Measurements from ENCODE around the gene PRPF40A.
A peak's percentile ranks its signal among the peaks of the same experiment; 100 is the strongest.
"Not testable (repeated sequence)": the region's sequence is repeated elsewhere in the genome, so short reads cannot be mapped to it uniquely, and the experiment has no call there.

The PRPF40A gene

DNA sequence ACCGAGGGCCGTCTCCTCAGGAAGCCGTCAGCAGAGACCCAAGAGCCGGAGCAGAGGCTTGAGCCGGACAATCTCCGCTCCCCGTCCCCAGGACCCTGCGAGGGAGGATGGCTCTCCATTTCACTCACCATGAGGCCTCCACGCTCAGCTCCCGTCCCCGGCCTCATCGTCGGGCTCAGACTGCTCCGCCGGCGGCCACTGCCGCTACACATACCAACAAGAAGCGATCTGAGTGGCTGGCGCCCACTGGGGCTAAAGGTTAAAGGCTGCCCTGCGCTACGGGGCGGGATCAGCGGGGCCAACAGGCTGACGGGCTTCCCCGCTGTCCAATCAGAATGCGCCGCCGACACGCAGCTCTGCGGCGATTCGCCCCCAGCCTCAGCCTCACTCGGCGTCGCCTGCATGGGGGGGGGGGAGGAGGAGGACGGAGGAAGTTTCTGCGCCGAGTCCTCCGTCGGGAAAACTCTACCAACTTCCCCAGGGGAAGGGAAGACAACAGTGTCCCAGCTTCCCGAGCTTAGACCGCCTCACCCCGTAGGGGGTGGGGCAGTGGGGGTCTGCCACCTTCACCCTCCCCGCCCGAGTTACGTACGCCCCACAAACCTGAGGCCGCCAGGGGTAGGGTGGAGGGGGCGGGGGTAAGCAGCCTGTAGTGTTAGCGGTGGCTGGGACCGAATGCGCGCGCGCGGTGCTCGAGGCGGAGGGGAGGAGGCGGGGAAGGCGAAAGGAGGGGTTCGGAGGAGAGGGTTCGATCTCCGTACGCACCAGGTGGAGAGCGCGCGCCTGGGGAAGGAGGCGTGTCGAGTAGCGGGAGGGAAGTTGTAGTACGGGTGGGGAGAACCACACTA is at the start of gene PRPF40A:
PRPF40A (minus strand) TSS at position 234 of the 848 bp plus-strand sequence; CDS start at position 212, 22 bp downstream.
- Histone ChIP-seq H3K36me3 (peaks cover 10% of the 10 kb centered on the region), H3K27me3 (no peaks in the 10 kb centered on the region), H3K4me3 (ENCODE audit: low read depth in 1 of 2, low read length in 1 of 2) (peak within 1 kb of the TSS; percentile 96 to 98), H3K27ac (peak within 1 kb of the TSS; percentile 98), H3K9me3 (no peaks in the 10 kb centered on the region), H3K4me1 (ENCODE audit: control insufficient read depth in 1 of 2, insufficient read depth in 1 of 2, low read depth in 1 of 2, low read length in 1 of 2) (peaks cover 57 to 61% of the 10 kb centered on the region in 2 experiments)
- TF ChIP-seq, protein P1, sequence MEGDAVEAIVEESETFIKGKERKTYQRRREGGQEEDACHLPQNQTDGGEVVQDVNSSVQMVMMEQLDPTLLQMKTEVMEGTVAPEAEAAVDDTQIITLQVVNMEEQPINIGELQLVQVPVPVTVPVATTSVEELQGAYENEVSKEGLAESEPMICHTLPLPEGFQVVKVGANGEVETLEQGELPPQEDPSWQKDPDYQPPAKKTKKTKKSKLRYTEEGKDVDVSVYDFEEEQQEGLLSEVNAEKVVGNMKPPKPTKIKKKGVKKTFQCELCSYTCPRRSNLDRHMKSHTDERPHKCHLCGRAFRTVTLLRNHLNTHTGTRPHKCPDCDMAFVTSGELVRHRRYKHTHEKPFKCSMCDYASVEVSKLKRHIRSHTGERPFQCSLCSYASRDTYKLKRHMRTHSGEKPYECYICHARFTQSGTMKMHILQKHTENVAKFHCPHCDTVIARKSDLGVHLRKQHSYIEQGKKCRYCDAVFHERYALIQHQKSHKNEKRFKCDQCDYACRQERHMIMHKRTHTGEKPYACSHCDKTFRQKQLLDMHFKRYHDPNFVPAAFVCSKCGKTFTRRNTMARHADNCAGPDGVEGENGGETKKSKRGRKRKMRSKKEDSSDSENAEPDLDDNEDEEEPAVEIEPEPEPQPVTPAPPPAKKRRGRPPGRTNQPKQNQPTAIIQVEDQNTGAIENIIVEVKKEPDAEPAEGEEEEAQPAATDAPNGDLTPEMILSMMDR (IDR thresholded peaks at IDR 0.05) = peak; percentile 65

DNA sequence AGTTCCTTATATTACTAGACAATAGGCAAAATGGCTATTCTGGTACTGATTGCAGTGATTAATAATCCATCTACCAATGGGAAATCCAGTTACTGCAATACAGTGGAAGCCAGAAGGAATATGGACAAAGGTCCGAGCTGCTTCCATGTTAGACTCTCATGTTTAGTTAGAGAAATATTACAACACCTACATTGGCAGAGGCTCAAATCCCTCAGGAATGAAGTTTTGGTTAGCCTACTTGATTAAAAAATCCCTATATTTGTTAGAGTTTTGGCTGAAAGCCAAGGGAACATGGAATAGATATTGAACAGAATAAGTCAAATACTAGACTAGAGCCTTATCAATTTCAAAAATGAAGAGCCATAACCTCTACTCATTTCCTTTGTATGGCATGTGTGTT is 49.7 kb upstream of the PRPF40A start:
- Histone ChIP-seq H3K4me1 (ENCODE audit: control insufficient read depth in 1 of 2, insufficient read depth in 1 of 2, low read depth in 1 of 2, low read length in 1 of 2) (no peaks in the 10 kb centered on the region), H3K27ac (no peak overlapping the region)
- TF ChIP-seq, protein P1 (IDR thresholded peaks at IDR 0.05) = no peak

DNA sequence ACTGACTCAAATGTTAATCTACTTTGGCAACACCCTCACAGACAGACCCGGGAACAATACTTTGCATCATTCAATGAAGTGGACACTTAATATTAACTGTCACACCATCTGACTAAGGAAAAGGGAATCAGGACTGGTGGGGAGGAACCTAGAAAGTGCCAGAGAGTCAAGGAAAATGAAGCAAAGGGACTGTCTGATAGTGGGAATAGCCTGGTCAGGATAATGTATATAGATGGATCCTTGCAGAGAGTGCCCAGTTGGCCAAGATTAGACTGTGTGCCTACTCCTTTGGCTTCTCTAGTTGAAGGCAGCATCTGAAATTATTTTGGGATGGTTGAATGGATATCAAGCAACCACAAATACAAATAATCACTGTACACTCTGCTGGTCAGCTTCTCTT is 46.4 kb upstream of the PRPF40A start:
- TF ChIP-seq, protein P1 (IDR thresholded peaks at IDR 0.05) = no peak
- H3K4me3 ChIP-seq (ENCODE audit: low read depth in 1 of 2, low read length in 1 of 2) = no peak overlapping the region
- no peaks in the 10 kb centered on the region for H3K9me3 ChIP-seq

More for the DNA sequence above, 49.7 kb upstream of the PRPF40A start:
- no peaks in the 10 kb centered on the region for H3K9me3 ChIP-seq
- H3K36me3 ChIP-seq = peaks cover 21% of the 10 kb centered on the region
- H3K4me3 ChIP-seq (ENCODE audit: low read depth in 1 of 2, low read length in 1 of 2) = no peak overlapping the region
- H3K27me3 ChIP-seq = no peaks in the 10 kb centered on the region

DNA sequence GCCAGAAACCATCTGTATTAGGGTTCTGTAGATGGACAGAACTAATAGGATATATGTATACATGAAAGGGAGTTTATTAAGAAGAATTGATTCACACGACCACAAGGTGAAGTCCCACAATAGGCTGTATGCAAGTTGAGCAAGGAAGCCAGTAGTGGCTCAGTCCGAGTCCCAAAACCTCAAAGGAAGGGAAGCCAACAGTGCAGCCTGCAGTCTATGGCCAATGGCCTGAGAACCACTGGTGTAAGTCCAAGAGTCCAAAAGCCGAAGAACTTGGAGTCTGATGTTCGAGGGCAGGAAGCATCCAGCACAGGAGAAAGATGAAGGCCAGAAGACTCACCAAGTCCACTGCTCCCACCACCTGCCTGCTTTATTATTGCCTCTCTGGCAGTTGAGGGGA is 45.9 kb upstream of the PRPF40A start:
- H3K27ac ChIP-seq; H3K4me3 ChIP-seq (ENCODE audit: low read depth in 1 of 2, low read length in 1 of 2); H3K27me3 ChIP-seq; H3K4me1 ChIP-seq (ENCODE audit: control insufficient read depth in 1 of 2, insufficient read depth in 1 of 2, low read depth in 1 of 2, low read length in 1 of 2); H3K9me3 ChIP-seq: not testable (repeated sequence)
- peaks cover 51% of the 10 kb centered on the region for H3K36me3 ChIP-seq

More for the DNA sequence above, 46.4 kb upstream of the PRPF40A start:
- no peaks in the 10 kb centered on the region for H3K4me1 ChIP-seq (ENCODE audit: control insufficient read depth in 1 of 2, insufficient read depth in 1 of 2, low read depth in 1 of 2, low read length in 1 of 2)
- H3K27ac ChIP-seq = no peak overlapping the region
- peaks cover 47% of the 10 kb centered on the region for H3K36me3 ChIP-seq
- H3K27me3 ChIP-seq = no peaks in the 10 kb centered on the region

DNA sequence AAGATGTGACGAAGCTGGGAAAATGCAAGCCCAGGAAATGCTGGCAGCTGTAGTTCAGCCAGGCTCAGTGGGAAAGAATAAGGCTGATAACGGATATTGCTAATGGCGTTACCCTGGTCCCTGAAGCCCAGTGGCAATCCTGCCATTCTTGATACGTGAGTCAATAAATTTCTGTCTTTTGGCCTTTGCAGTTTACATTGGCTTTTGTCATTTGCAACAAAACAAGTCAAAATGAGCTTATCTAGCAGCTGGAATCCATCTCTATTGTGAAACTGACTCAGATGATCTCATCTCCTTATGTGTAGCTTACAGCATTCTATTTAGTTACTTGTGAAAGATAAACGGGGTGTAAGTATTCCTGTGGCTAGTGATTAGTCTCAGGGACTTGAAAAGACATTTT is 44.9 kb upstream of the PRPF40A start:
- no peak overlapping the region for H3K4me3 ChIP-seq (ENCODE audit: low read depth in 1 of 2, low read length in 1 of 2)
- TF ChIP-seq, protein P1 (IDR thresholded peaks at IDR 0.05) = no peak
- peaks cover 61% of the 10 kb centered on the region for H3K36me3 ChIP-seq

DNA sequence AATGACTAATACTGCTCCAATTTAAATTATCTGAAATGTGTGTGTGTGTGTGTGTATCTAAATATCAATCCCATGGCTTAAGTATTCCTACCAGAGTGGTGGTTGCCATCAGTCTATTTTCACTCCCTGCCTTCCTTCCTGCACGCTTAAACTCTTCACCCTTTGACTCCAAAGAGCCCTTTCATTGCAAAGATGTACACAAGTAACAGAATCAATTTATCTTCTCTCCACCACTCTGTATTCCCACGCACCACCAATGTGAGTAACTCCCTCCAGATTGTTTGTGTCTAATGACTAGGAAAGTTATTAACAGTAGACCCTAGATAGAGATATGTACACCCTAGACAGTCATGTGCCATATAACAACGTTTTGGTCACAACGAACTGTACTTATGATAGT is 44.0 kb upstream of the PRPF40A start:
- H3K36me3 ChIP-seq = peaks cover 68% of the 10 kb centered on the region
- TF ChIP-seq, protein P1 (IDR thresholded peaks at IDR 0.05) = no peak
- H3K4me3 ChIP-seq (ENCODE audit: low read depth in 1 of 2, low read length in 1 of 2) = no peak overlapping the region
- H3K27ac ChIP-seq = no peak overlapping the region
- no peaks in the 10 kb centered on the region for H3K27me3 ChIP-seq
- no peaks in the 10 kb centered on the region for H3K4me1 ChIP-seq (ENCODE audit: control insufficient read depth in 1 of 2, insufficient read depth in 1 of 2, low read depth in 1 of 2, low read length in 1 of 2)
- no peaks in the 10 kb centered on the region for H3K9me3 ChIP-seq

More for the DNA sequence above, 44.9 kb upstream of the PRPF40A start:
- Histone ChIP-seq H3K9me3 (no peaks in the 10 kb centered on the region), H3K27ac (no peak overlapping the region), H3K27me3 (no peaks in the 10 kb centered on the region), H3K4me1 (ENCODE audit: control insufficient read depth in 1 of 2, insufficient read depth in 1 of 2, low read depth in 1 of 2, low read length in 1 of 2) (no peaks in the 10 kb centered on the region)

All from neutrophil (primary cell).